Measurements from ENCODE around the gene NUCB2.
A peak's percentile ranks its signal among the peaks of the same experiment; 100 is the strongest.

The NUCB2 gene

GRCh38 chr11:17286332-17286731 lies 9.8 kb downstream of the NUCB2 start:
- Histone ChIP-seq H4K20me1 (no peaks in the 10 kb centered on the region), H3K9me3 (replicated peaks in 1 of 11) (no peaks in the 10 kb centered on the region), H3K27me3 (no peaks in the 10 kb centered on the region), H3K36me3 (peaks cover 9 to 89% (median 66%) of the 10 kb centered on the region in 11 experiments; a peak in 19 of 22 replicates), H3K4me3 (no peak overlapping the region), H3K9ac (no peak overlapping the region), H3K4me2 (no peak overlapping the region), H3K27ac (peak overlapping the region in 3 of 11 experiments; percentile 1 to 29 (median 3); a peak in 1 of 22 replicates), H3K4me1 (peaks cover 0 to 24% (median 6%) of the 10 kb centered on the region in 10 experiments; a peak in 8 of 20 replicates)
- TF ChIP-seq Cebpa-rat (IDR thresholded peaks at IDR 0.05) = no peak

GRCh38 chr11:17287058-17287457 lies 10.5 kb downstream of the NUCB2 start:
- peaks cover 9 to 91% (median 70%) of the 10 kb centered on the region in 11 experiments; a peak in 19 of 22 replicates for H3K36me3 ChIP-seq

GRCh38 chr11:17291710-17292109 lies 15.2 kb downstream of the NUCB2 start:
- H3K27ac ChIP-seq = no peak overlapping the region
- peaks cover 13 to 92% (median 59%) of the 10 kb centered on the region in 11 experiments; a peak in 20 of 22 replicates for H3K36me3 ChIP-seq
- H3K4me3 ChIP-seq = no peak overlapping the region
- H3K27me3 ChIP-seq = no peaks in the 10 kb centered on the region
- H3K9me3 ChIP-seq (replicated peaks in 1 of 11) = no peaks in the 10 kb centered on the region
- peak overlapping the region in 1 of 11 experiments; percentile 26; a peak in 1 of 22 replicates for H3K4me2 ChIP-seq
- no peak for TF ChIP-seq Cebpa-rat (IDR thresholded peaks at IDR 0.05)
- H3K4me1 ChIP-seq = peaks cover 0 to 23% (median 4%) of the 10 kb centered on the region in 10 experiments; a peak in 10 of 20 replicates
- no peaks in the 10 kb centered on the region for H4K20me1 ChIP-seq
- H3K9ac ChIP-seq = no peak overlapping the region

More at GRCh38 chr11:17287058-17287457, 10.5 kb downstream of the NUCB2 start:
- TF ChIP-seq Cebpa-rat (IDR thresholded peaks at IDR 0.05) = no peak
- no peak overlapping the region for H3K4me3 ChIP-seq
- no peaks in the 10 kb centered on the region for H4K20me1 ChIP-seq
- no peak overlapping the region for H3K9ac ChIP-seq
- H3K27me3 ChIP-seq = no peaks in the 10 kb centered on the region
- no peaks in the 10 kb centered on the region for H3K9me3 ChIP-seq (replicated peaks in 1 of 11)
- no peak overlapping the region for H3K4me2 ChIP-seq
- H3K27ac ChIP-seq = no peak overlapping the region
- H3K4me1 ChIP-seq = peaks cover 0 to 24% (median 6%) of the 10 kb centered on the region in 10 experiments; a peak in 8 of 20 replicates

GRCh38 chr11:17293311-17293710 lies 16.8 kb downstream of the NUCB2 start:
- H3K4me1 ChIP-seq = peaks cover 0 to 23% (median 3%) of the 10 kb centered on the region in 10 experiments; a peak in 9 of 20 replicates
- H3K27ac ChIP-seq = no peak overlapping the region
- H3K4me3 ChIP-seq = no peak overlapping the region
- H4K20me1 ChIP-seq = no peaks in the 10 kb centered on the region
- no peak for TF ChIP-seq Cebpa-rat (IDR thresholded peaks at IDR 0.05)
- peaks cover 4 to 91% (median 48%) of the 10 kb centered on the region in 11 experiments; a peak in 20 of 22 replicates for H3K36me3 ChIP-seq
- no peaks in the 10 kb centered on the region for H3K27me3 ChIP-seq
- H3K9ac ChIP-seq = no peak overlapping the region
- H3K9me3 ChIP-seq (replicated peaks in 1 of 11) = no peaks in the 10 kb centered on the region
- H3K4me2 ChIP-seq = peak overlapping the region in 3 of 11 experiments; percentile 15 to 22 (median 19); a peak in 3 of 22 replicates

GRCh38 chr11:17294033-17294432 lies 17.5 kb downstream of the NUCB2 start:
- no peak overlapping the region for H3K9ac ChIP-seq
- H3K4me3 ChIP-seq = no peak overlapping the region
- H3K36me3 ChIP-seq = peaks cover 4 to 91% (median 52%) of the 10 kb centered on the region in 11 experiments; a peak in 20 of 22 replicates
- no peaks in the 10 kb centered on the region for H3K9me3 ChIP-seq (replicated peaks in 1 of 11)
- no peaks in the 10 kb centered on the region for H4K20me1 ChIP-seq
- H3K27ac ChIP-seq = no peak overlapping the region
- H3K27me3 ChIP-seq = no peaks in the 10 kb centered on the region
- H3K4me1 ChIP-seq = peaks cover 0 to 23% (median 3%) of the 10 kb centered on the region in 10 experiments; a peak in 9 of 20 replicates
- no peak overlapping the region for H3K4me2 ChIP-seq
- no peak for TF ChIP-seq Cebpa-rat (IDR thresholded peaks at IDR 0.05)

GRCh38 chr11:17296852-17297559 lies 20.5 kb downstream of the NUCB2 start:
- Histone ChIP-seq H3K4me2 (no peak overlapping the region), H3K9me3 (replicated peaks in 1 of 11) (no peaks in the 10 kb centered on the region), H4K20me1 (no peaks in the 10 kb centered on the region), H3K27me3 (no peaks in the 10 kb centered on the region), H3K4me1 (peaks cover 0 to 13% (median 2%) of the 10 kb centered on the region in 10 experiments; a peak in 8 of 20 replicates), H3K4me3 (no peak overlapping the region), H3K36me3 (peaks cover 4 to 98% (median 62%) of the 10 kb centered on the region in 11 experiments; a peak in 21 of 22 replicates), H3K9ac (no peak overlapping the region), H3K27ac (no peak overlapping the region)
- no peak for TF ChIP-seq Cebpa-rat (IDR thresholded peaks at IDR 0.05)

- no peak for TF ChIP-seq Cebpa-rat (IDR thresholded peaks at IDR 0.05)
- Histone ChIP-seq H3K9me3 (replicated peaks in 1 of 11) (no peaks in the 10 kb centered on the region), H3K4me2 (no peak overlapping the region), H3K27me3 (no peaks in the 10 kb centered on the region), H3K27ac (no peak overlapping the region), H3K4me1 (peaks cover 0 to 2% (median 0%) of the 10 kb centered on the region in 10 experiments; a peak in 7 of 20 replicates), H3K36me3 (peaks cover 4 to 97% (median 64%) of the 10 kb centered on the region in 11 experiments; a peak in 21 of 22 replicates), H3K4me3 (no peak overlapping the region), H4K20me1 (no peaks in the 10 kb centered on the region), H3K9ac (no peak overlapping the region)
Measured at GRCh38 chr11:17298302-17298701, 21.8 kb downstream of the NUCB2 start.

- Histone ChIP-seq H3K27me3 (no peaks in the 10 kb centered on the region), H4K20me1 (no peaks in the 10 kb centered on the region), H3K36me3 (peaks cover 4 to 100% (median 82%) of the 10 kb centered on the region in 11 experiments; a peak in 21 of 22 replicates), H3K27ac (no peak overlapping the region), H3K4me3 (no peak overlapping the region), H3K4me2 (no peak overlapping the region), H3K9me3 (replicated peaks in 1 of 11) (no peaks in the 10 kb centered on the region), H3K4me1 (no peaks in the 10 kb centered on the region), H3K9ac (no peak overlapping the region)
- no peak for TF ChIP-seq Cebpa-rat (IDR thresholded peaks at IDR 0.05)
Measured at GRCh38 chr11:17300372-17300771, 23.8 kb downstream of the NUCB2 start.

- no peak overlapping the region for H3K4me3 ChIP-seq
- H3K36me3 ChIP-seq = peaks cover 25 to 100% (median 83%) of the 10 kb centered on the region in 11 experiments; a peak in 21 of 22 replicates
- no peak overlapping the region for H3K27ac ChIP-seq
- H3K4me2 ChIP-seq = no peak overlapping the region
- no peaks in the 10 kb centered on the region for H3K9me3 ChIP-seq (replicated peaks in 1 of 11)
- H4K20me1 ChIP-seq = no peaks in the 10 kb centered on the region
- peaks cover 0 to 6% (median 0%) of the 10 kb centered on the region in 10 experiments; a peak in 2 of 20 replicates for H3K4me1 ChIP-seq
- no peak overlapping the region for H3K9ac ChIP-seq
- H3K27me3 ChIP-seq = no peaks in the 10 kb centered on the region
- TF ChIP-seq Cebpa-rat (IDR thresholded peaks at IDR 0.05) = no peak
Measured at GRCh38 chr11:17313349-17314231, 37.1 kb downstream of the NUCB2 start.

Measured in BLaER1 treated with 17β-estradiol and CSF1 and Interleukin-3, amounts not matched to agents 10 nM and 100 nM (cell line).